Measurements from ENCODE around the gene KCNG2. TPM values are rescaled to one million over a fixed set of nuclear protein-coding genes. Genes with fewer than 3 reads are reported as not detected.

KCNG2 gene
- total and polyA plus RNA-seq, 10 of the 15 experiments (the other 5 are each of a cell fraction or from before 2014, with no cell fraction given): 0.20 to 0.23 TPM; not detected in 8

DNA sequence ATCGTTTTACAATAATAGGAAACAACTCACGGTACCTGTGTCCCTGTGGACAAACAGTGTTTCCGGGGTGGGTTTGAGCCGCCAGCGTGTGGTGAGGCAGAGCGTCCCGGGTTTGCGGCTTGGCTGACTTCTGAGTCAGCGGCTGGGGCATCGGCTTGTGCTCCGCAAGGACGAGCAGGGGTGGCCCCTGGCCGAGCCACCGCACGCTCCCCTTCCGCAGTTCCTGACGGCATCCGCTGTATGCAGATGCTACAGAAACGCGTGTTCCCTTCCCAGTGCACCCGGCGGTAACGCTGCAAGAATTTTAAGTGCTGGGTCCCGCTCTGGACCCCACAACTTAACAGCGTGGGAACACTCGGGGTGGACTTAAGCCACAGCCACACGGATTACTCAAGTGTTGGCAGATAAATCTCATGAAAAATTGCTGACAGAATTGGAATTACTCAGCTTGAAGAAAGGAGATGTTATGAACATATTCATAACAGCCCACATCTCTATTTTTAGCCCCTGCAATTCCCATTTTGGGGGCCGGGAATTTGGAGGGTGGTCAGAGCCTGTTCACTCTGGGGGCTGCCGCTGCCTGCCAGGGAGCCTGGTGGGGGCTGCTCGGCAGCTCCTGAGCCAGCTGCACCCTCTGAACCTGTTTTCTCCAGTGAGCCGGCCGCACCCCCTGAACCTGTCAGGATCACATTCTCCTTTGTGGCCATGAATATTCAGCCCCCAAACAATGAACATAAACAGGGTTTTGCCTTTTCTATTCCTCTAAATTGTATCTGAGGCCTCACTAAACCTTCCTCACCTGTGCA, 12.6 kb upstream of the KCNG2 start:
- ChIA-PET RAD21 (ENCODE audit: unreplicated experiment) (no interaction called here), POLR2A (interaction anchor here (0.6 kb wide), 1 partner anchor 82 kb away, joined by 4 read pairs; no protein-coding TSS in a partner anchor), CTCF (no interaction called here), SMC1A (ENCODE audit: uncharacterized antibody, unreplicated experiment) (no interaction called here)
- H3K4me1 ChIP-seq (ENCODE audit: control insufficient read depth, insufficient read depth, low read length): no peaks in the 10 kb centered on the region
- H3K79me2 ChIP-seq (ENCODE audit: control insufficient read depth, insufficient read depth, low read length): no peaks in the 10 kb centered on the region
- intact Hi-C loops (cut with micrococcal nuclease; ENCODE audit: unreplicated experiment) (no loop called here), in situ Hi-C loops (cut with MboI) (no loop called here)
- peak; percentile 76 for ATAC-seq
- H2AFZ ChIP-seq (ENCODE audit: control insufficient read depth, low read depth, low read length): no peak overlapping the region
- DNase-seq (ENCODE audit: low read depth, low spot score): no peak
- no peak overlapping the region for H3K4me2 ChIP-seq (ENCODE audit: control insufficient read depth, insufficient read depth)
- no peak for FAIRE-seq
- no peaks in the 10 kb centered on the region; the same call in 2 of the 3 replicates for H3K9me3 ChIP-seq (replicated peaks; ENCODE audit: control insufficient read depth, insufficient read depth, low read length)
- H4K20me1 ChIP-seq (ENCODE audit: control insufficient read depth, insufficient read depth): no peaks in the 10 kb centered on the region
- no peak overlapping the region for H3K27ac ChIP-seq (ENCODE audit: control insufficient read depth, insufficient read depth)
- H3K4me3 ChIP-seq: no peak overlapping the region
- 58% methylated on average over 32 of the region's 32 CpGs for WGBS (ENCODE audit: insufficient coverage, insufficient replicate concordance, low lambda C conversion rate, missing lambda C conversion rate)
- no peak overlapping the region for H3K9ac ChIP-seq (ENCODE audit: control insufficient read depth, insufficient read depth, low read length)
- BruUV-seq (replicated peaks): no TSS peak
- H3K36me3 ChIP-seq (ENCODE audit: control insufficient read depth in 2 of 2, insufficient read depth in 2 of 2, low read length in 1 of 2): no peaks in the 10 kb centered on the region
- H3K27me3 ChIP-seq (replicated peaks in 1 of 2; ENCODE audit: control insufficient read depth in 2 of 2, insufficient read depth in 2 of 2, low read length in 1 of 2): no peaks in the 10 kb centered on the region
- no peak for TF ChIP-seq SREBF1 (IDR thresholded peaks at IDR 0.05; ENCODE audit: low read length)
- TF ChIP-seq POU2F2 (IDR thresholded peaks at IDR 0.05; ENCODE audit: borderline replicate concordance, low read depth, low read length): no peak
- TF ChIP-seq, protein P1, sequence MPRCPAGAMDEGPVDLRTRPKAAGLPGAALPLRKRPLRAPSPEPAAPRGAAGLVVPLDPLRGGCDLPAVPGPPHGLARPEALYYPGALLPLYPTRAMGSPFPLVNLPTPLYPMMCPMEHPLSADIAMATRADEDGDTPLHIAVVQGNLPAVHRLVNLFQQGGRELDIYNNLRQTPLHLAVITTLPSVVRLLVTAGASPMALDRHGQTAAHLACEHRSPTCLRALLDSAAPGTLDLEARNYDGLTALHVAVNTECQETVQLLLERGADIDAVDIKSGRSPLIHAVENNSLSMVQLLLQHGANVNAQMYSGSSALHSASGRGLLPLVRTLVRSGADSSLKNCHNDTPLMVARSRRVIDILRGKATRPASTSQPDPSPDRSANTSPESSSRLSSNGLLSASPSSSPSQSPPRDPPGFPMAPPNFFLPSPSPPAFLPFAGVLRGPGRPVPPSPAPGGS (IDR thresholded peaks at IDR 0.05; ENCODE audit: borderline replicate concordance, insufficient read depth, low read depth, low read length, poor library complexity, severe bottlenecking): no peak
- no peak for TF ChIP-seq WRNIP1 (IDR thresholded peaks at IDR 0.05; ENCODE audit: borderline replicate concordance, low read depth, low read length)
- TF ChIP-seq, protein P2, sequence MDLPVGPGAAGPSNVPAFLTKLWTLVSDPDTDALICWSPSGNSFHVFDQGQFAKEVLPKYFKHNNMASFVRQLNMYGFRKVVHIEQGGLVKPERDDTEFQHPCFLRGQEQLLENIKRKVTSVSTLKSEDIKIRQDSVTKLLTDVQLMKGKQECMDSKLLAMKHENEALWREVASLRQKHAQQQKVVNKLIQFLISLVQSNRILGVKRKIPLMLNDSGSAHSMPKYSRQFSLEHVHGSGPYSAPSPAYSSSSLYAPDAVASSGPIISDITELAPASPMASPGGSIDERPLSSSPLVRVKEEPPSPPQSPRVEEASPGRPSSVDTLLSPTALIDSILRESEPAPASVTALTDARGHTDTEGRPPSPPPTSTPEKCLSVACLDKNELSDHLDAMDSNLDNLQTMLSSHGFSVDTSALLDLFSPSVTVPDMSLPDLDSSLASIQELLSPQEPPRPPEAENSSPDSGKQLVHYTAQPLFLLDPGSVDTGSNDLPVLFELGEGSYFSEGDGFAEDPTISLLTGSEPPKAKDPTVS (IDR thresholded peaks at IDR 0.05; ENCODE audit: low read depth, low read length): no peak
- TF ChIP-seq PAX8 (IDR thresholded peaks at IDR 0.05): no peak
- TF ChIP-seq RCOR1 (conservative IDR thresholded peaks at IDR 0.05; ENCODE audit: low read depth, low read length): no peak
- no peak for TF ChIP-seq ZNF207 (IDR thresholded peaks at IDR 0.05; ENCODE audit: borderline replicate concordance)
- TF ChIP-seq ZNF384 (IDR thresholded peaks at IDR 0.05; ENCODE audit: borderline replicate concordance, low read depth, low read length): no peak
- TF ChIP-seq NR2F1 (conservative IDR thresholded peaks at IDR 0.05): no peak
- TF ChIP-seq, protein P3, sequence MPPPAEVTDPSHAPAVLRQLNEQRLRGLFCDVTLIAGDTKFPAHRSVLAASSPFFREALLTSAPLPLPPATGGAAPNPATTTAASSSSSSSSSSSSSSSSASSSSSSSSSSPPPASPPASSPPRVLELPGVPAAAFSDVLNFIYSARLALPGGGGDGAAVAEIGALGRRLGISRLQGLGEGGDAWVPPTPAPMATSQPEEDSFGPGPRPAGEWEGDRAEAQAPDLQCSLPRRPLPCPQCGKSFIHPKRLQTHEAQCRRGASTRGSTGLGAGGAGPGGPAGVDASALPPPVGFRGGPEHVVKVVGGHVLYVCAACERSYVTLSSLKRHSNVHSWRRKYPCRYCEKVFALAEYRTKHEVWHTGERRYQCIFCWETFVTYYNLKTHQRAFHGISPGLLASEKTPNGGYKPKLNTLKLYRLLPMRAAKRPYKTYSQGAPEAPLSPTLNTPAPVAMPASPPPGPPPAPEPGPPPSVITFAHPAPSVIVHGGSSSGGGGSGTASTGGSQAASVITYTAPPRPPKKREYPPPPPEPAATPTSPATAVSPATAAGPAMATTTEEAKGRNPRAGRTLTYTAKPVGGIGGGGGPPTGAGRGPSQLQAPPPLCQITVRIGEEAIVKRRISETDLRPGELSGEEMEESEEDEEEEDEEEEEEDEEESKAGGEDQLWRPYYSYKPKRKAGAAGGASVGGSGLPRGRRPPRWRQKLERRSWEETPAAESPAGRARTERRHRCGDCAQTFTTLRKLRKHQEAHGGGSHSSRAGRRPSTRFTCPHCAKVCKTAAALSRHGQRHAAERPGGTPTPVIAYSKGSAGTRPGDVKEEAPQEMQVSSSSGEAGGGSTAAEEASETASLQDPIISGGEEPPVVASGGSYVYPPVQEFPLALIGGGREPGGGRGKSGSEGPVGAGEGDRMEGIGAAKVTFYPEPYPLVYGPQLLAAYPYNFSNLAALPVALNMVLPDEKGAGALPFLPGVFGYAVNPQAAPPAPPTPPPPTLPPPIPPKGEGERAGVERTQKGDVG (CRISPR knock-in tag; IDR thresholded peaks at IDR 0.05): no peak
- TF ChIP-seq FOXM1 (IDR thresholded peaks at IDR 0.05; ENCODE audit: low read depth, low read length): no peak
- TF ChIP-seq BMI1 (IDR thresholded peaks at IDR 0.05; ENCODE audit: borderline replicate concordance): no peak
- TF ChIP-seq IKZF1 (conservative IDR thresholded peaks at IDR 0.05): no peak
- no peak for TF ChIP-seq CHD1 (IDR thresholded peaks at IDR 0.05; ENCODE audit: low read depth, low read length)
- TF ChIP-seq SMAD5 (IDR thresholded peaks at IDR 0.05; ENCODE audit: low read depth): no peak
- TF ChIP-seq MEF2B (IDR thresholded peaks at IDR 0.05; ENCODE audit: partially characterized antibody, poor library complexity, severe bottlenecking): no peak

All from GM12878 (cell line).